PFSK-1 (cell line): ENCODE results near the gene MZF1.

ENCODE experiments used
- FOXP2 ChIP-seq: optimal IDR thresholded peaks from 2 replicates; pipeline ENCODE3; 2011; ENCODE audit warnings: borderline replicate concordance, control low read depth, inconsistent platforms; ENCODE audit not compliant: insufficient read depth; ENCODE audit errors: extremely low read length, extremely low read depth
- POLR2AphosphoS5 ChIP-seq: IDR thresholded peaks from 2 replicates; pipeline ENCODE4 v1.6.1; 2012; ENCODE audit warnings: low read depth, mild to moderate bottlenecking, control low read depth, low read length, moderate library complexity
- SIN3A ChIP-seq: IDR thresholded peaks from 2 replicates; pipeline ENCODE4 v1.6.1; 2012; ENCODE audit warnings: mild to moderate bottlenecking, low read length, moderate library complexity, borderline replicate concordance; ENCODE audit not compliant: insufficient read depth
- TAF1 ChIP-seq: IDR thresholded peaks from 2 replicates; pipeline ENCODE4 v1.6.1; 2012; ENCODE audit warnings: low read length, control low read depth, borderline replicate concordance; ENCODE audit not compliant: insufficient read depth
- TF ChIP-seq, protein P1 (sequence below), 2 experiments: IDR thresholded peaks; 2 replicates each; pipeline versions ENCODE4 v1.6.1 to v1.8.0; 2011 to 2012; ENCODE audit warnings: low read depth in 2 of 2, low read length in 2 of 2, control low read depth in 1 of 2, inconsistent platforms in 1 of 2, mild to moderate bottlenecking in 1 of 2, moderate library complexity in 1 of 2; ENCODE audit not compliant: insufficient read depth in 1 of 2

Gene MZF1

DNA sequence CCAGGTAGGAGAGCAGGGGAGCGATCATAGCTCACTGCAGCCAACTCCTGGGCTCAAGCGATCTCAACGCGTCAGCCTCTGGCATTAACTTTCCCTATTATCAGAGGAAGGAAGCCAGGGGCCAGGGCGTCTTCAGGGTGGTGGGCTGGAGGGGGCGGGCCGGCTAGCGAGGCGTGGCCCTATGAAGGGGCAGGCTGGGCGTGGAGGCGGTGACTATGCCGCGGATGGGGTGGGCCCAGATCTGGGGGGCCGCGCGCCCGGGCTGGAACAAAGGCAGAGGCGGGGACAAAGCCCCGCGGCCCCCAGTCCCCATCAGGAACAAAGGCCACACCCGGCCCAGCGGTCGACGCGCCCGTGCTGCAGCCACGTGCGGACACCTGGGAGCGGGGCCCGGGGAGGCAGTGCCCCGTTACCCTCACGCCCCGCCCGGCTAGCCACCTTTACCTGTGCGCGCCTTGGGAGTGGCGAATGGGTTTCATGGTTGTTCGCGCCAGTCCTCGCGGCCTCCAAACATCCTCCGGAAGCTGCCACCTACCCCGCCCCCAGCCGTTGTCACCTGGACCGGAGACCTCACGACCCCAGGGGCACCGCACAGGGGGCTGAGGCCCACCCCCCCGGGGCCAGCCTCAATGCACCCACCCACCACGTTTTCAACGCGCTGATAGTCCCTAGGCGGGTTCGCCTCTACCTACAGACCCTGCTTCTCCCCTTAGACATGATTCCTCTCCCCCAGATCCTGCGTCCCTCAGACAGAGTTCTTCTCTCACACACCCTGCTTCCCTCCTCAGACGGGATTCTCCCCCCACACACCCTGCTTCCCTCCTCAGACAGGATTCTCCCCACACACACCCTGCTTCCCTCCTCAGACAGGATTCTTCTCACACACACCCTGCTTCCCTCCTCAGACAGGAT lies 34.6 kb downstream of the MZF1 start:
- TF ChIP-seq, protein P1, sequence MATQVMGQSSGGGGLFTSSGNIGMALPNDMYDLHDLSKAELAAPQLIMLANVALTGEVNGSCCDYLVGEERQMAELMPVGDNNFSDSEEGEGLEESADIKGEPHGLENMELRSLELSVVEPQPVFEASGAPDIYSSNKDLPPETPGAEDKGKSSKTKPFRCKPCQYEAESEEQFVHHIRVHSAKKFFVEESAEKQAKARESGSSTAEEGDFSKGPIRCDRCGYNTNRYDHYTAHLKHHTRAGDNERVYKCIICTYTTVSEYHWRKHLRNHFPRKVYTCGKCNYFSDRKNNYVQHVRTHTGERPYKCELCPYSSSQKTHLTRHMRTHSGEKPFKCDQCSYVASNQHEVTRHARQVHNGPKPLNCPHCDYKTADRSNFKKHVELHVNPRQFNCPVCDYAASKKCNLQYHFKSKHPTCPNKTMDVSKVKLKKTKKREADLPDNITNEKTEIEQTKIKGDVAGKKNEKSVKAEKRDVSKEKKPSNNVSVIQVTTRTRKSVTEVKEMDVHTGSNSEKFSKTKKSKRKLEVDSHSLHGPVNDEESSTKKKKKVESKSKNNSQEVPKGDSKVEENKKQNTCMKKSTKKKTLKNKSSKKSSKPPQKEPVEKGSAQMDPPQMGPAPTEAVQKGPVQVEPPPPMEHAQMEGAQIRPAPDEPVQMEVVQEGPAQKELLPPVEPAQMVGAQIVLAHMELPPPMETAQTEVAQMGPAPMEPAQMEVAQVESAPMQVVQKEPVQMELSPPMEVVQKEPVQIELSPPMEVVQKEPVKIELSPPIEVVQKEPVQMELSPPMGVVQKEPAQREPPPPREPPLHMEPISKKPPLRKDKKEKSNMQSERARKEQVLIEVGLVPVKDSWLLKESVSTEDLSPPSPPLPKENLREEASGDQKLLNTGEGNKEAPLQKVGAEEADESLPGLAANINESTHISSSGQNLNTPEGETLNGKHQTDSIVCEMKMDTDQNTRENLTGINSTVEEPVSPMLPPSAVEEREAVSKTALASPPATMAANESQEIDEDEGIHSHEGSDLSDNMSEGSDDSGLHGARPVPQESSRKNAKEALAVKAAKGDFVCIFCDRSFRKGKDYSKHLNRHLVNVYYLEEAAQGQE (IDR thresholded peaks at IDR 0.05; ENCODE audit: insufficient read depth in 1 of 2, low read depth in 2 of 2, low read length in 2 of 2), result no peak
- no peak for TF ChIP-seq SIN3A
- no peak for TF ChIP-seq POLR2AphosphoS5
- no peak for TF ChIP-seq TAF1
- TF ChIP-seq FOXP2, result no peak

DNA sequence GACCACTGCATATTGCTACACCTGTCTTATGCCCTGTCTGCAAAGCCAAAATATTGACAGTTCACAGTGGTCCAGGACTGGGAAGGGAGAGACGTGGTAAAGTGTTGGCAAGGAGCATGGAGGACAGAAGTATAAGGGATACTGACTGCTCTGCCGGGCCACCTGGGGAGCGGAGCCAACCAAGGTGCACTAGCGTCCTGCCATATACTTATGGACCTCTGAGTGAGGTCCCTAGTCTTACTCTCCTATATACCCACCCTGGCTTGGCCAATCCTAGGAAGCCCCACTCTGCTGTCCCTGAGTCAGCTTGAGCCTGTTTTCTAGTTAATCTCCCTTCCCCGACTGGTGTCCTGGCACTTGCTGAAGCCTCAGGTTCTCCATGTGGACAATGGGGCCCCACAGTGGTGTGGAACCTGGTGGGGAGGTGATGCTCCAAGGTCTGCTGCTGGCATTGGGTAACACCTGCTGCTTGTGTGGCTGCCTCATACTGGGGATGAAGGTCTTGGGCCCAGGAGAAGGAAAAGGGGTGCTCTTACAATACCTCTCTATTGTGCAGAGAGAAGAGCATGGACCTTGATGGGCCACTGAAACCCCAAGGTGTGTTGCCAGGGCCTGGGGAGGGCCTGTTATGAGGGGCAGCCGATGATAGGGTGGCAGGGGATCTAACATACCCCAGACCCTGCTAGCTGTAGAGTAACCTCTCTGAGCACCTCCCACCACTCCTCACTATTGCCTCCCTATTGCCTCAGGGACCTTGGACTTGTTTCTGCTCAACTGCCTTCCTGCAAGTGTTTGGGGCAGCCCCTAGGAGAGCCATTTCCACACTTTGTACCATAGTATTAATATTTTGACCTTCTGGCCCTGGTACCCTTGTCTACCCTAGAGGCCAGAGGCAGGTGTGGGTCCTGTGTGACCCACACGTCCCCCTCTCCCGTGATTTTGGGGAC lies 36.0 kb downstream of the MZF1 start:
- TF ChIP-seq SIN3A (no peak), FOXP2 (no peak), TAF1 (no peak), POLR2AphosphoS5 (no peak)
- TF ChIP-seq, protein P1 (IDR thresholded peaks at IDR 0.05; ENCODE audit: insufficient read depth in 1 of 2, low read depth in 2 of 2, low read length in 2 of 2), result no peak

DNA sequence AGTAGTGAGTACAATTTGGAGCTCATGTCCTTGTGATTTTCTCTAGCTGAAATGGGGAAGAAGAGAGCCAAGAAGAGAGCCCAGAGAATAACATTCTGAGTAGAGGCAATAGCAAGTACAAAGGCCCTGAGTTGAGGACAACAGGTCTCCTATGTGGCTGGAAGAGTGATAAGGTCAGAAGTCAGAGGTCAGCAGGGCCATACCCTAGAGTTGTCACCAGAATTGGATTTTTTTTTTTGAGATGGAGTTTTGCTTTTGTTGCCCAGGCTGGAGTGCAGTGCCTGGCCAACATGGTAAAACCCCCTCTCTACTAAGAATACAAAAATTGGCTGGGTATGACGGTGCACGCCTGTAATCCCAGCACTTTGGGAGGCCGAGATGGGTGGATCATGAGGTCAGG lies 37.3 kb downstream of the MZF1 start:
- TF ChIP-seq, protein P1 (IDR thresholded peaks at IDR 0.05; ENCODE audit: insufficient read depth in 1 of 2, low read depth in 2 of 2, low read length in 2 of 2), result no peak
- TF ChIP-seq TAF1 (no peak), POLR2AphosphoS5 (no peak), FOXP2 (no peak), SIN3A (no peak)

DNA sequence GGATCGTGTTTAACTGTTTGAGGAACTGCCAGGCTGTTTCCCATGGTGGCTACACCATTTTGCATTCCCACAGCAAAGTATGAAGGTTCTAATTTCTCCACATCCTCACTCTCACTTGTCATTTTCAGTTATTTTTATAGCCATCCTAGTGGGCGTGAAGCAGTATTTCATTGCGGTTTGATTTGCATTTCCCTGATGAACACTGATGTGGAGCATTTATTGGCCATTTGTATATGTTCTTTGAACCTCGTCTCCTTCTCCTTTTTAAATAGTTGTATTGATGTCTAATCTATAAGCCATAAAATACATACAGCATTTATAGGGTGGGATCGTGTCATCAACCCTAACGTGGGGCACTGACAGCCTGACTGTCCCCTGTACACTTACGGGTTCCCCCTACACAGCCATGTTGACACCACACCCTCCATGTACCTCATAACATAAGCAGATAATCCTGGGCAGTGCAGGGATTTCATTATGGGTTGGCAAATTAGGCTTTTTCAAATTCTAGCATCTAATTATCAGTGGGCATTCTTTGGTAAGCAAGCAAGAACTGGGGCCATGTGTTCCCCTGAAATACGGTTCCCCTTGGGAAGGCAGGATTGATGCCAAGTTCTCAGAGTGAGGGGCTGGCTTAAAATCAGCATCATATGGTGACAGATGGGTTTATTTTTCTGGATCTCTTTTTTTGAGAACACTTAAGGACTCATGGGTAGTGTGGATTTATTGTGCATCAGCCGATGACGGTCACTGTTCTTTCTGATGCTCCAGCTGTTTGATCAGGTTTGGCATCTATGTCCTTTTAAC lies 41.9 kb downstream of the MZF1 start:
- TF ChIP-seq POLR2AphosphoS5 (no peak), SIN3A (no peak), TAF1 (no peak), FOXP2 (no peak)
- TF ChIP-seq, protein P1 (IDR thresholded peaks at IDR 0.05; ENCODE audit: insufficient read depth in 1 of 2, low read depth in 2 of 2, low read length in 2 of 2), result no peak
